K562 (cell line): ENCODE measurements around the gene TLX2. TPM values are rescaled to one million over a fixed set of nuclear protein-coding genes. Genes with fewer than 3 reads are reported as not detected.

ENCODE experiments used
- ATAC-seq: fragments of 200-7000 bp; cut with Tn5 transposase; 3 replicates; pipeline ENCODE4 v1.9.1; 2020; ENCODE audit warnings: moderate library complexity
- BruUV-seq: library from RNA; stranded (reverse); fragments of 400-500 nt; replicated peaks from 2 replicates; lab custom pipeline; 2021; lab: Mats Ljungman, UMichigan
- CTCF ChIA-PET: fragments of 300-600 bp; formaldehyde crosslinking; extraction: SDS; loops from one replicate; lab custom pipeline; 2021; ENCODE audit warnings: low intra/inter-chr PET ratio; lab: Yijun Ruan, JAX
- POLR2A ChIA-PET: fragments of 300-600, 350-650 bp; sonication (Branson Sonifier 250); formaldehyde crosslinking; extraction: SDS; loops from one replicate; lab custom pipeline; 2021; ENCODE audit warnings: antibody characterized with exemption, inconsistent platforms; lab: Yijun Ruan, JAX
- DNase-seq, 4 experiments: peaks; one replicate each; pipeline versions ENCODE4 v3.0.0 to v3.0.0-alpha.2; 2011 to 2018; ENCODE audit warnings: low spot score in 3 of 4, mixed read lengths in 3 of 4; ENCODE audit errors: extremely low read depth in 1 of 4
- FAIRE-seq: peaks from 2 replicates; lab custom pipeline; 2011; peaks lifted over from hg19 to GRCh38; lab: Jason Lieb, UNC
- H2AFZ ChIP-seq: 2 replicates; pipeline ENCODE4 v1.6.0; 2011; ENCODE audit warnings: low read depth, low read length, control low read depth, inconsistent platforms
- H3K27ac ChIP-seq: fragments of 200-600 bp; 3 replicates; pipeline ENCODE4 v1.8.0; 2011; ENCODE audit warnings: low read depth, mild to moderate bottlenecking, control low read depth, inconsistent platforms, low read length, moderate library complexity, mixed read lengths; ENCODE audit errors: extremely low read depth
- H3K27me3 ChIP-seq, 2 experiments: fragments of 300-600 bp in 1 of 2; 2 replicates in 1 of 2; 3 replicates in 1 of 2; pipeline versions ENCODE4 v1.6.0 to v1.8.0; 2011; ENCODE audit warnings: inconsistent platforms in 2 of 2, low read length in 2 of 2, mild to moderate bottlenecking in 1 of 2, mixed read lengths in 1 of 2, moderate library complexity in 1 of 2; ENCODE audit not compliant: control insufficient read depth in 2 of 2, insufficient read depth in 2 of 2
- H3K36me3 ChIP-seq: fragments of 300-600 bp; 3 replicates; pipeline ENCODE4 v1.8.0; 2011; ENCODE audit warnings: mild to moderate bottlenecking, low read length, inconsistent platforms; ENCODE audit not compliant: control insufficient read depth, insufficient read depth
- H3K4me1 ChIP-seq, 2 experiments: fragments of 200-600 bp in 1 of 2; replicated peaks in 1 of 2; 2 replicates in 1 of 2; 3 replicates in 1 of 2; pipeline versions ENCODE4 v1.5.1 to v1.8.0; 2011; ENCODE audit warnings: inconsistent platforms in 2 of 2, low read length in 2 of 2, mild to moderate bottlenecking in 1 of 2, mixed read lengths in 1 of 2, moderate library complexity in 1 of 2; ENCODE audit not compliant: control insufficient read depth in 2 of 2, insufficient read depth in 2 of 2
- H3K4me2 ChIP-seq: 2 replicates; pipeline ENCODE4 v1.6.1; 2011; ENCODE audit warnings: low read length, control low read depth, inconsistent platforms, mixed read lengths; ENCODE audit not compliant: insufficient read depth
- H3K4me3 ChIP-seq: fragments of 200-600 bp; sonication (generic), shearing (Covaris generic); 2 replicates; pipeline ENCODE4 v1.5.1; 2016; ENCODE audit warnings: control low read depth, inconsistent platforms
- H3K79me2 ChIP-seq: fragments of 200-600 bp; 3 replicates; pipeline ENCODE4 v1.8.0; 2011; ENCODE audit warnings: low read length, inconsistent platforms; ENCODE audit not compliant: control insufficient read depth, insufficient read depth
- H3K9ac ChIP-seq, 2 experiments: 2 replicates each; pipeline versions ENCODE4 v1.6.0 to v1.6.1; 2011; ENCODE audit warnings: low read depth in 2 of 2, low read length in 2 of 2, control low read depth in 1 of 2, inconsistent platforms in 1 of 2, mild to moderate bottlenecking in 1 of 2, mixed read lengths in 1 of 2; ENCODE audit not compliant: insufficient read depth in 1 of 2
- H3K9me1 ChIP-seq: one replicate; pipeline ENCODE4 v1.6.0; 2011; ENCODE audit warnings: inconsistent platforms, mild to moderate bottlenecking, low read length, moderate library complexity; ENCODE audit not compliant: control insufficient read depth, insufficient read depth
- H3K9me3 ChIP-seq: replicated peaks from 2 replicates; pipeline ENCODE4 v1.5.1; 2011; ENCODE audit warnings: low read depth, low read length, inconsistent platforms; ENCODE audit not compliant: control insufficient read depth, insufficient read depth
- H4K20me1 ChIP-seq: replicated peaks from 2 replicates; pipeline ENCODE4 v1.6.1; 2011; ENCODE audit warnings: low read length, inconsistent platforms, mixed read lengths; ENCODE audit not compliant: control insufficient read depth, insufficient read depth
- BRF2 ChIP-seq: IDR thresholded peaks from 3 replicates; pipeline ENCODE4 v1.6.1; 2011; ENCODE audit warnings: borderline replicate concordance, mild to moderate bottlenecking; ENCODE audit not compliant: insufficient read length, insufficient read depth
- EP300 ChIP-seq: IDR thresholded peaks from 2 replicates; pipeline ENCODE4 v1.6.1; 2012; ENCODE audit warnings: low read length, improper control_type of control experiment
- EP400 ChIP-seq: fragments of 450-650 bp; IDR thresholded peaks from 2 replicates; pipeline ENCODE4 v1.6.1; 2017; ENCODE audit warnings: antibody characterized with exemption, mild to moderate bottlenecking, moderate library complexity
- FOXP1 ChIP-seq: sonication (generic); formaldehyde crosslinking; IDR thresholded peaks from 2 replicates; pipeline ENCODE4 v1.8.0; 2022; ENCODE audit warnings: mild to moderate bottlenecking, missing genetic modification reagents
- HDAC3 ChIP-seq: fragments of 450-650 bp; IDR thresholded peaks from 2 replicates; pipeline ENCODE4 v1.6.1; 2018; ENCODE audit warnings: borderline replicate concordance, mild to moderate bottlenecking, moderate library complexity; ENCODE audit not compliant: partially characterized antibody
- HDAC8 ChIP-seq: fragments of 450-650 bp; IDR thresholded peaks from 2 replicates; pipeline ENCODE4 v1.6.1; 2016; ENCODE audit warnings: mild to moderate bottlenecking, missing genetic modification characterization, moderate library complexity, missing compliant biosample characterization
- NCOA6 ChIP-seq: fragments of 450-650 bp; IDR thresholded peaks from 2 replicates; pipeline ENCODE4 v1.6.1; 2017; ENCODE audit warnings: mild to moderate bottlenecking
- NRF1 ChIP-seq, 2 experiments: fragments of 450-650 bp; IDR thresholded peaks in 1 of 2; conservative IDR thresholded peaks in 1 of 2; 2 replicates each; pipeline ENCODE4 v1.6.1; 2014; ENCODE audit warnings: mild to moderate bottlenecking in 2 of 2
- RCOR1 ChIP-seq, 2 experiments: IDR thresholded peaks; 2 replicates each; pipeline ENCODE4 v1.6.1; 2012; ENCODE audit warnings: low read depth in 2 of 2, low read length in 2 of 2, borderline replicate concordance in 1 of 2, improper control_type of control experiment in 1 of 2
- TCF7 ChIP-seq: sonication (generic); IDR thresholded peaks from 2 replicates; pipeline ENCODE4 v1.6.1; 2016; ENCODE audit warnings: antibody characterized with exemption, borderline replicate concordance
- XRCC5 ChIP-seq: fragments of 200-400 bp; formaldehyde crosslinking; IDR thresholded peaks from 2 replicates; pipeline ENCODE4 v1.6.1; 2017; ENCODE audit warnings: low read depth, mild to moderate bottlenecking, low read length
- ZBTB2 ChIP-seq: fragments of 450-650 bp; IDR thresholded peaks from 2 replicates; pipeline ENCODE4 v1.6.1; 2016; ENCODE audit warnings: antibody characterized with exemption
- ZFP30 ChIP-seq: fragments of 250-450 bp; sonication (Bioruptor Pico); IDR thresholded peaks from 2 replicates; pipeline ENCODE4 v1.8.0; 2022; ENCODE audit warnings: moderate library complexity, mild to moderate bottlenecking, inconsistent platforms, borderline replicate concordance
- ZNF121 ChIP-seq: sonication (generic); formaldehyde crosslinking; conservative IDR thresholded peaks from 2 replicates; pipeline ENCODE4 v1.8.0; 2022; ENCODE audit warnings: missing genetic modification reagents
- ZNF133 ChIP-seq: fragments of 250-450 bp; sonication (Bioruptor Pico); IDR thresholded peaks from 2 replicates; pipeline ENCODE4 v1.4.0; 2020; ENCODE audit warnings: mild to moderate bottlenecking
- ZNF436 ChIP-seq: fragments of 250-450, 450-650 bp; sonication (Bioruptor Pico); formaldehyde crosslinking; IDR thresholded peaks from 2 replicates; pipeline ENCODE4 v1.7.0; 2020; ENCODE audit warnings: mild to moderate bottlenecking
- ZNF57 ChIP-seq: fragments of 450-650 bp; formaldehyde crosslinking; IDR thresholded peaks from 2 replicates; pipeline ENCODE4 v1.4.0; 2020; ENCODE audit warnings: mild to moderate bottlenecking, moderate library complexity
- ZNF717 ChIP-seq: fragments of 250-450 bp; sonication (Bioruptor Pico); IDR thresholded peaks from 2 replicates; pipeline ENCODE4 v1.5.0; 2021
- WGBS: fragments of 100-300 bp; shearing (Covaris generic); methylation state at CpG from one replicate; pipeline ENCODE4 v1.1.6; 2016; ENCODE audit warnings: low coverage, mixed read lengths; ENCODE audit not compliant: insufficient coverage; ENCODE audit errors: missing lambda C conversion rate; 5-methylcytosine and 5-hydroxymethylcytosine counted together
- in situ Hi-C: fragments of 300-500 bp; cut with MboI; formaldehyde crosslinking; loops from 4 replicates; pipeline ENCODE4 v1.15.0; 2018; ENCODE audit warnings: inconsistent platforms, mixed read lengths
- intact Hi-C: fragments of 100-400 bp; cut with micrococcal nuclease; formaldehyde crosslinking; loops from 2 replicates; pipeline ENCODE4 v1.14.2; 2022
- polyA plus RNA-seq, 8 experiments: library from polyadenylated mRNA; depleted of rRNA in 4 of 8; stranded (reverse) in 5 of 8; unstranded in 3 of 8; fragments of >200 nt; fragmentation: Nextera tagmentation in 2 of 8; fragmentation: Illumina TruSeq in 1 of 8; extraction: Ambion mirVana in 2 of 8; extraction: Trizol in 1 of 8; gene quantifications; 2 replicates each; pipeline versions ENCODE4 v1.2.1 to v1.2.3, GENCODE V29; 2011 to 2014; ENCODE audit warnings: inconsistent platforms in 1 of 8, missing spikeins in 1 of 8
- total RNA-seq, 7 experiments: library from RNA; depleted of rRNA in 6 of 7; stranded (reverse); fragments of >200 nt in 6 of 7; fragmentation: Illumina TruSeq in 2 of 7; extraction: Trizol in 2 of 7; gene quantifications; 2 replicates each; pipeline versions ENCODE4 v1.2.1 to v1.2.3, GENCODE V29; 2011 to 2021; ENCODE audit warnings: low replicate concordance in 1 of 7
- TF ChIP-seq, protein P1 (sequence below): fragments of 450-650 bp; IDR thresholded peaks from 2 replicates; pipeline ENCODE4 v1.6.1; 2018; ENCODE audit warnings: mild to moderate bottlenecking, low read depth; ENCODE audit not compliant: partially characterized antibody

The TLX2 gene
- total and polyA plus RNA-seq, 9 of the 15 experiments (the other 6 are each of a cell fraction or from before 2014, with no cell fraction given): not detected

DNA sequence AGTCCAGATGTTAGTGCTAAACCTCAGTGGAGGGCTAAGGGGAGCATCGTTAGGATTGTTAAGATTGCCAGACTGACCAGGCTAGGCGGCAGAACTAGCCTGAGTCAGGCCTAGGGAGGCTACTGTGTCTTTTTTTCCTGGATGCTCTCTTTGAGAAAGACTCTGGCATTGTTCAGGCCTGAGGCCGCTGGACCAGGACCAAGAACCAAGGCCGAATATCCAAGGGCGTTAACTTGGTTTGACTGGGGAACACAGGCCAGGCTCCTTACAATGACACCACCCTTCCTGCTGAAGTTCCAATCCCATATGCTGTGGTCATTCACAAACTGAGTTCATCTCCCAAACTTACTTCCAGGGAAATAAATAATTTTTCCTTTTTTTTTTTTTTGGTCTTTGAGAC lies 26.0 kb downstream of the TLX2 start (continued):
- no peak for TF ChIP-seq FOXP1 (CRISPR knock-in tag)
- no peak for TF ChIP-seq ZNF717 (CRISPR knock-in tag)
- TF ChIP-seq ZBTB2: no peak
- TF ChIP-seq EP400: no peak
- TF ChIP-seq ZNF121 (CRISPR knock-in tag): no peak
- no peak for TF ChIP-seq NRF1 (conservative IDR thresholded peaks at IDR 0.05 in 1 of 2, IDR thresholded peaks at IDR 0.05 in 1 of 2)
- no peak for TF ChIP-seq NCOA6
- TF ChIP-seq XRCC5: no peak
- TF ChIP-seq RCOR1 (IDR thresholded peaks at IDR 0.05; ENCODE audit: borderline replicate concordance in 1 of 2, low read depth in 2 of 2, low read length in 2 of 2): no peak

- H3K4me3 ChIP-seq: no peak overlapping the region
- H3K36me3 ChIP-seq: no peaks in the 10 kb centered on the region
- H3K9me3 ChIP-seq: no peaks in the 10 kb centered on the region
- no peak overlapping the region for H3K9ac ChIP-seq
- FAIRE-seq (no peak), ATAC-seq (no peak), DNase-seq (no peak)
- no peaks in the 10 kb centered on the region for H3K27me3 ChIP-seq
- CTCF ChIA-PET: interaction anchor here (0.7 to 1.1 kb wide), 2 partner anchors 59 to 215 kb away, joined by 3 to 4 read pairs; no protein-coding TSS in a partner anchor
- no peaks in the 10 kb centered on the region for H4K20me1 ChIP-seq
- in situ Hi-C loops (no loop called here), intact Hi-C loops (no loop called here)
- H3K4me1 ChIP-seq: peaks cover 12 to 21% of the 10 kb centered on the region in 2 experiments
- no peaks in the 10 kb centered on the region for H3K9me1 ChIP-seq
- no peak overlapping the region for H3K4me2 ChIP-seq
- no peak overlapping the region for H3K27ac ChIP-seq
- no TSS peak for BruUV-seq
- H3K79me2 ChIP-seq: no peaks in the 10 kb centered on the region
- POLR2A ChIA-PET: interaction anchor here (0.8 to 1.4 kb wide), 3 partner anchors 8 to 41 kb away, joined by 3 to 4 read pairs (median 3); no protein-coding TSS in a partner anchor
- WGBS: 86% methylated on average over 1 of the region's 1 CpG
- H2AFZ ChIP-seq: no peak overlapping the region
- TF ChIP-seq ZNF133 (no peak), ZNF436 (CRISPR knock-in tag) (no peak), ZNF57 (CRISPR knock-in tag) (no peak), HDAC3 (no peak), TCF7 (no peak), HDAC8 (tag) (no peak), ZFP30 (CRISPR knock-in tag) (no peak), EP300 (no peak), BRF2 (no peak)
- TF ChIP-seq, protein P1, sequence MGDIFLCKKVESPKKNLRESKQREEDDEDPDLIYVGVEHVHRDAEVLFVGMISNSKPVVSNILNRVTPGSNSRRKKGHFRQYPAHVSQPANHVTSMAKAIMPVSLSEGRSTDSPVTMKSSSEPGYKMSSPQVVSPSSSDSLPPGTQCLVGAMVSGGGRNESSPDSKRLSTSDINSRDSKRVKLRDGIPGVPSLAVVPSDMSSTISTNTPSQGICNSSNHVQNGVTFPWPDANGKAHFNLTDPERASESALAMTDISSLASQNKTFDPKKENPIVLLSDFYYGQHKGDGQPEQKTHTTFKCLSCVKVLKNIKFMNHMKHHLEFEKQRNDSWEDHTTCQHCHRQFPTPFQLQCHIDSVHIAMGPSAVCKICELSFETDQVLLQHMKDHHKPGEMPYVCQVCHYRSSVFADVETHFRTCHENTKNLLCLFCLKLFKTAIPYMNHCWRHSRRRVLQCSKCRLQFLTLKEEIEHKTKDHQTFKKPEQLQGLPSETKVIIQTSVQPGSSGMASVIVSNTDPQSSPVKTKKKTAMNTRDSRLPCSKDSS: no peak
These were observed 28.7 kb downstream of the TLX2 start for GRCh38 chr2:74542978-74543377.
